ENCODE results near the gene SGMS1.

Gene SGMS1

DNA sequence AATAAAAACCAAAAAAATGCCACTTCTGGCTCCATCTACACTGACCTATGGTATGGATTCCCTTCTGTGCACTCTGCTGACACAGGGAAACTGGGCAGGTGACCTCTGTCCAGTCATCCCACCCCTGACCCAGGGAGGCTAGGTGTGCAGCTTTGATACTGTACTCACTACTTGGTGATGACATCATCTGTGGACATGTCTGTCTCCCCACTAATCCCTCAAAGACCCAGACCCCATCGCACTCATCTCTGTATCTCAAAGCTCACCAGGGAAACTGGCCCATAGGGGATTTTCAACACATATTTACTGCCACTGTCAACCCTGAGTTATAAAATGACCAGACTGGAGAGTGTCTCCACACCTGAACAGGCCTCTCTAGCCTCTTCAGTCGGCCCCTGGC lies 10.6 kb downstream of the SGMS1 start:
- no peak overlapping the region for H2BK15ac ChIP-seq (ENCODE audit: low read depth, poor library complexity, severe bottlenecking)
- no peak overlapping the region for H2BK5ac ChIP-seq (ENCODE audit: low read depth, low read length, poor library complexity, severe bottlenecking)
- no peaks in the 10 kb centered on the region for H3K27me3 ChIP-seq (ENCODE audit: control insufficient read depth in 1 of 2, insufficient read depth in 1 of 2, low read length in 2 of 2)
- H2AK5ac ChIP-seq (ENCODE audit: low read length, severe bottlenecking) = no peak overlapping the region
- no peak overlapping the region for H3K9ac ChIP-seq (ENCODE audit: low read length)
- H3K79me1 ChIP-seq (replicated peaks; ENCODE audit: low read length, poor library complexity, severe bottlenecking) = peaks cover 50% of the 10 kb centered on the region
- H2BK120ac ChIP-seq (ENCODE audit: low read depth, low read length) = no peak overlapping the region
- 71% methylated on average over 2 of the region's 2 CpGs for WGBS
- no peak overlapping the region for H2BK12ac ChIP-seq (ENCODE audit: low read length in 2 of 2)
- no peak overlapping the region for H4K91ac ChIP-seq (ENCODE audit: low read length)
- no peak overlapping the region for H4K8ac ChIP-seq (ENCODE audit: low read length)
- no peak overlapping the region for H3K18ac ChIP-seq (ENCODE audit: low read depth in 1 of 2, low read length in 2 of 2)
- H3K4me2 ChIP-seq (ENCODE audit: low read length, poor library complexity, severe bottlenecking) = no peak overlapping the region
- H3K9me3 ChIP-seq (ENCODE audit: control insufficient read depth, low read length) = no peaks in the 10 kb centered on the region
- H3K4ac ChIP-seq (ENCODE audit: low read depth in 1 of 2, low read length in 2 of 2) = no peak overlapping the region
- H3K14ac ChIP-seq (ENCODE audit: low read length in 2 of 2) = no peak overlapping the region
- H3K27ac ChIP-seq (ENCODE audit: low read length, poor library complexity, severe bottlenecking) = no peak overlapping the region
- no peak overlapping the region for H2AFZ ChIP-seq (ENCODE audit: low read depth, low read length)
- H3K23ac ChIP-seq (ENCODE audit: low read length in 2 of 2) = no peak overlapping the region
- H3K36me3 ChIP-seq (ENCODE audit: control insufficient read depth in 1 of 2, insufficient read depth in 2 of 2, low read depth in 1 of 2, low read length in 2 of 2) = no peaks in the 10 kb centered on the region
- DNase-seq = no peak
- H3K4me1 ChIP-seq (ENCODE audit: control insufficient read depth, insufficient read depth, low read depth, low read length) = peaks cover 14% of the 10 kb centered on the region
- H3K4me3 ChIP-seq (ENCODE audit: insufficient read depth in 1 of 2, low read depth in 1 of 2, low read length in 2 of 2) = no peak overlapping the region

DNA sequence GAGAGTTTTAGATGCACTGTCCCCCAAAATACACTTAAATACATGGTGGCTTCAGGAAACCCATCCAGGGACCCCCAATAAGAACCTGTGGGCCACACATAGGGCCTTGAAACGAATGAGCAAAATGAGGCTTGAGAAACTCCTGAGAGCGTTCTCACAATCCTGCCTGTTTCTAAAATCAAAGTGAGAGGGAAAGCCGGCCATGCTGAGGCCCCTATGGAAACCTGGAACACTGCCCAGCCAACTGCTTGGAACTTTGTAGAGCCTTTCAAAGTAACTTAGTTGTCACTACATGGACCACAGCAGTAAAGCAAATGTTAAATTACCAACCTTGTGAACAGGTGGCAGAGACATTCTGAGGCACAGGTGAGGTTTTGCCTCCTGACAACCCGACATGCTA lies 13.4 kb downstream of the SGMS1 start:
- no peak overlapping the region for H2AK5ac ChIP-seq (ENCODE audit: low read length, severe bottlenecking)
- no peak overlapping the region for H2BK15ac ChIP-seq (ENCODE audit: low read depth, poor library complexity, severe bottlenecking)
- H3K9me3 ChIP-seq (ENCODE audit: control insufficient read depth, low read length) = no peaks in the 10 kb centered on the region
- H3K79me1 ChIP-seq (replicated peaks; ENCODE audit: low read length, poor library complexity, severe bottlenecking) = peaks cover 42% of the 10 kb centered on the region
- H3K27me3 ChIP-seq (ENCODE audit: control insufficient read depth in 1 of 2, insufficient read depth in 1 of 2, low read length in 2 of 2) = no peaks in the 10 kb centered on the region
- no peak overlapping the region for H3K4ac ChIP-seq (ENCODE audit: low read depth in 1 of 2, low read length in 2 of 2)
- no peak overlapping the region for H2BK120ac ChIP-seq (ENCODE audit: low read depth, low read length)
- H3K4me3 ChIP-seq (ENCODE audit: insufficient read depth in 1 of 2, low read depth in 1 of 2, low read length in 2 of 2) = no peak overlapping the region
- H3K36me3 ChIP-seq (ENCODE audit: control insufficient read depth in 1 of 2, insufficient read depth in 2 of 2, low read depth in 1 of 2, low read length in 2 of 2) = no peaks in the 10 kb centered on the region
- H3K27ac ChIP-seq (ENCODE audit: low read length, poor library complexity, severe bottlenecking) = no peak overlapping the region
- 94% methylated on average over 4 of the region's 4 CpGs for WGBS
- H3K23ac ChIP-seq (ENCODE audit: low read length in 2 of 2) = no peak overlapping the region
- H3K9ac ChIP-seq (ENCODE audit: low read length) = no peak overlapping the region
- no peak overlapping the region for H3K14ac ChIP-seq (ENCODE audit: low read length in 2 of 2)
- no peak overlapping the region for H2BK12ac ChIP-seq (ENCODE audit: low read length in 2 of 2)
- no peak overlapping the region for H3K18ac ChIP-seq (ENCODE audit: low read depth in 1 of 2, low read length in 2 of 2)
- H3K4me2 ChIP-seq (ENCODE audit: low read length, poor library complexity, severe bottlenecking) = no peak overlapping the region
- no peak for DNase-seq
- H4K8ac ChIP-seq (ENCODE audit: low read length) = no peak overlapping the region
- H2AFZ ChIP-seq (ENCODE audit: low read depth, low read length) = no peak overlapping the region
- no peak overlapping the region for H4K91ac ChIP-seq (ENCODE audit: low read length)
- H3K4me1 ChIP-seq (ENCODE audit: control insufficient read depth, insufficient read depth, low read depth, low read length) = peaks cover 14% of the 10 kb centered on the region
- H2BK5ac ChIP-seq (ENCODE audit: low read depth, low read length, poor library complexity, severe bottlenecking) = no peak overlapping the region

DNA sequence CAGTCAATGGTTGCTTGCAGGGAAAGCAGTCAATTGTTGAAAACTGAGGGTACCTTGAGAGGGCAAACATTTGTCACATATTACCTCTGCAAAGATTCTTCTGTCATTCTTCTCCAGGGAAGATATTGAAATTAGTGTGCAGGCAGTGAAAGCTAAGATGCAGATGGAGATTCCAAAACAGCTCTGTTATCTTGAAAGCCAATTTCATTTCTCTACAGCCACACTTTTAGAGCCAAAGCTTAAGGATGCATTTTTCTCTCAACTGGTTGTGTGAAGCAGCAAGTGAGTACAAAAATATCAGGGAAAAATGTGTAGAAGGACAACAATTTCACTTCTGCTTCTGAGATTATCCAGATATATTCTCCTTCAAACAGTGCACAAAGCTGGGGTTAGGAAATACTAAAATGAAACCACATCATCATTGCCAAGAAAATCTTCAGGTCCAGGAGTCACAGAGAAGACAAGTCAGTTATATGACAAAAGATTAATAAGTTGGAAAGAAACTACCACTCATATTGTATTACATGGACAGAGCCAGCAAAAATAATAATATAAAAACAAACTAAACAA lies 16.3 kb downstream of the SGMS1 start:
- peak overlapping the region in 1 of 2 experiments; percentile 36 for H3K4me3 ChIP-seq (ENCODE audit: insufficient read depth in 1 of 2, low read depth in 1 of 2, low read length in 2 of 2)
- H3K14ac ChIP-seq (ENCODE audit: low read length in 2 of 2) = no peak overlapping the region
- H2BK5ac ChIP-seq (ENCODE audit: low read depth, low read length, poor library complexity, severe bottlenecking) = no peak overlapping the region
- H3K79me1 ChIP-seq (replicated peaks; ENCODE audit: low read length, poor library complexity, severe bottlenecking) = peaks cover 27% of the 10 kb centered on the region
- H3K18ac ChIP-seq (ENCODE audit: low read depth in 1 of 2, low read length in 2 of 2) = no peak overlapping the region
- H2AFZ ChIP-seq (ENCODE audit: low read depth, low read length) = no peak overlapping the region
- no peak overlapping the region for H3K23ac ChIP-seq (ENCODE audit: low read length in 2 of 2)
- H3K4me1 ChIP-seq (ENCODE audit: control insufficient read depth, insufficient read depth, low read depth, low read length) = peaks cover 10% of the 10 kb centered on the region
- H2BK120ac ChIP-seq (ENCODE audit: low read depth, low read length) = no peak overlapping the region
- no peak overlapping the region for H2BK15ac ChIP-seq (ENCODE audit: low read depth, poor library complexity, severe bottlenecking)
- no peaks in the 10 kb centered on the region for H3K9me3 ChIP-seq (ENCODE audit: control insufficient read depth, low read length)
- no peak overlapping the region for H2AK5ac ChIP-seq (ENCODE audit: low read length, severe bottlenecking)
- no peaks in the 10 kb centered on the region for H3K36me3 ChIP-seq (ENCODE audit: control insufficient read depth in 1 of 2, insufficient read depth in 2 of 2, low read depth in 1 of 2, low read length in 2 of 2)
- no peak overlapping the region for H3K4ac ChIP-seq (ENCODE audit: low read depth in 1 of 2, low read length in 2 of 2)
- H2BK12ac ChIP-seq (ENCODE audit: low read length in 2 of 2) = no peak overlapping the region
- peak overlapping the region; percentile 33 for H3K9ac ChIP-seq (ENCODE audit: low read length)
- no peak overlapping the region for H3K27ac ChIP-seq (ENCODE audit: low read length, poor library complexity, severe bottlenecking)
- H4K8ac ChIP-seq (ENCODE audit: low read length) = no peak overlapping the region
- DNase-seq = no peak
- H3K4me2 ChIP-seq (ENCODE audit: low read length, poor library complexity, severe bottlenecking) = no peak overlapping the region
- no peak overlapping the region for H4K91ac ChIP-seq (ENCODE audit: low read length)
- no peaks in the 10 kb centered on the region for H3K27me3 ChIP-seq (ENCODE audit: control insufficient read depth in 1 of 2, insufficient read depth in 1 of 2, low read length in 2 of 2)

DNA sequence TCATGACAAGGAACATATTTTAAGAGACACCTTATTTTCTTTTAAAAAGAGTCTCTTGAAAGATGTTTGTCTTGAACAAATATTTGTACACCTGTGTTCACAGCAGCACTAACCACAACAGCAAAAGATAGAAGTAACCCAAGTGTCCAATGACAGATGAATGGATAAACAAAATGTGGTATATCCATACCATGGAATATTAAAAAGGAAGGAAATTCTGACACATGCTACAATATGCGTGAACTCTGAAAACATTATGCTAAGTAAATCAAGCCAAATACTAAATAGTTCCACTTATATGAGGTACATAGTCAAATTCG lies 17.8 kb downstream of the SGMS1 start:
- Histone ChIP-seq H3K36me3 (ENCODE audit: control insufficient read depth in 1 of 2, insufficient read depth in 2 of 2, low read depth in 1 of 2, low read length in 2 of 2) (no peaks in the 10 kb centered on the region), H2BK5ac (ENCODE audit: low read depth, low read length, poor library complexity, severe bottlenecking) (no peak overlapping the region), H4K91ac (ENCODE audit: low read length) (no peak overlapping the region), H3K4ac (ENCODE audit: low read depth in 1 of 2, low read length in 2 of 2) (no peak overlapping the region), H3K4me1 (ENCODE audit: control insufficient read depth, insufficient read depth, low read depth, low read length) (peaks cover 5% of the 10 kb centered on the region), H3K18ac (ENCODE audit: low read depth in 1 of 2, low read length in 2 of 2) (no peak overlapping the region), H3K27ac (ENCODE audit: low read length, poor library complexity, severe bottlenecking) (peak overlapping the region; percentile 85), H2AFZ (ENCODE audit: low read depth, low read length) (no peak overlapping the region), H2BK12ac (ENCODE audit: low read length in 2 of 2) (no peak overlapping the region), H3K4me2 (ENCODE audit: low read length, poor library complexity, severe bottlenecking) (no peak overlapping the region), H3K14ac (ENCODE audit: low read length in 2 of 2) (no peak overlapping the region), H3K79me1 (replicated peaks; ENCODE audit: low read length, poor library complexity, severe bottlenecking) (peaks cover 20% of the 10 kb centered on the region), H3K23ac (ENCODE audit: low read length in 2 of 2) (no peak overlapping the region), H2BK120ac (ENCODE audit: low read depth, low read length) (no peak overlapping the region), H3K27me3 (ENCODE audit: control insufficient read depth in 1 of 2, insufficient read depth in 1 of 2, low read length in 2 of 2) (no peaks in the 10 kb centered on the region), H3K9ac (ENCODE audit: low read length) (no peak overlapping the region), H4K8ac (ENCODE audit: low read length) (no peak overlapping the region), H2AK5ac (ENCODE audit: low read length, severe bottlenecking) (no peak overlapping the region), H2BK15ac (ENCODE audit: low read depth, poor library complexity, severe bottlenecking) (no peak overlapping the region), H3K4me3 (ENCODE audit: insufficient read depth in 1 of 2, low read depth in 1 of 2, low read length in 2 of 2) (no peak overlapping the region), H3K9me3 (ENCODE audit: control insufficient read depth, low read length) (no peaks in the 10 kb centered on the region)
- 93% methylated on average over 1 of the region's 2 CpGs for WGBS
- no peak for DNase-seq
